ENCODE data around the gene SP3.

Gene SP3

GRCh38 chr2:173858291-173858731, 106.9 kb downstream of the SP3 start:
- no peak for DNase-seq
